OCI-LY7 (cell line): ENCODE measurements around the gene TMEM258.

Source experiments
- EZH2phosphoT487 ChIP-seq: fragments of 200-600 bp; sonication (generic); IDR thresholded peaks from 2 replicates; pipeline ENCODE4 v1.6.1; 2018; ENCODE audit warnings: low read depth, borderline replicate concordance, mild to moderate bottlenecking, mixed run types, antibody characterized with exemption, low read length, moderate library complexity, mixed read lengths
- TF ChIP-seq, protein P1 (sequence below): fragments of 200-600 bp; sonication (generic); conservative IDR thresholded peaks from 2 replicates; pipeline ENCODE4 v1.5.1; 2014; ENCODE audit warnings: mild to moderate bottlenecking, antibody characterized with exemption, low read length, moderate library complexity, mixed read lengths

GRCh38 chr11:61775606-61776554, 16.5 kb downstream of the TMEM258 start:
- TF ChIP-seq, protein P1, sequence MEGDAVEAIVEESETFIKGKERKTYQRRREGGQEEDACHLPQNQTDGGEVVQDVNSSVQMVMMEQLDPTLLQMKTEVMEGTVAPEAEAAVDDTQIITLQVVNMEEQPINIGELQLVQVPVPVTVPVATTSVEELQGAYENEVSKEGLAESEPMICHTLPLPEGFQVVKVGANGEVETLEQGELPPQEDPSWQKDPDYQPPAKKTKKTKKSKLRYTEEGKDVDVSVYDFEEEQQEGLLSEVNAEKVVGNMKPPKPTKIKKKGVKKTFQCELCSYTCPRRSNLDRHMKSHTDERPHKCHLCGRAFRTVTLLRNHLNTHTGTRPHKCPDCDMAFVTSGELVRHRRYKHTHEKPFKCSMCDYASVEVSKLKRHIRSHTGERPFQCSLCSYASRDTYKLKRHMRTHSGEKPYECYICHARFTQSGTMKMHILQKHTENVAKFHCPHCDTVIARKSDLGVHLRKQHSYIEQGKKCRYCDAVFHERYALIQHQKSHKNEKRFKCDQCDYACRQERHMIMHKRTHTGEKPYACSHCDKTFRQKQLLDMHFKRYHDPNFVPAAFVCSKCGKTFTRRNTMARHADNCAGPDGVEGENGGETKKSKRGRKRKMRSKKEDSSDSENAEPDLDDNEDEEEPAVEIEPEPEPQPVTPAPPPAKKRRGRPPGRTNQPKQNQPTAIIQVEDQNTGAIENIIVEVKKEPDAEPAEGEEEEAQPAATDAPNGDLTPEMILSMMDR, result no peak
- no peak for TF ChIP-seq EZH2phosphoT487
